HG02938 (cell line): ENCODE measurements around the gene RUVBL2.

Experiments
- ATAC-seq: cut with Tn5 transposase; IDR thresholded peaks from one replicate; pipeline ENCODE4 v1.9.1; 2021; ENCODE audit warnings: mild to moderate bottlenecking, moderate library complexity; ENCODE audit not compliant: unreplicated experiment

RUVBL2 gene

DNA sequence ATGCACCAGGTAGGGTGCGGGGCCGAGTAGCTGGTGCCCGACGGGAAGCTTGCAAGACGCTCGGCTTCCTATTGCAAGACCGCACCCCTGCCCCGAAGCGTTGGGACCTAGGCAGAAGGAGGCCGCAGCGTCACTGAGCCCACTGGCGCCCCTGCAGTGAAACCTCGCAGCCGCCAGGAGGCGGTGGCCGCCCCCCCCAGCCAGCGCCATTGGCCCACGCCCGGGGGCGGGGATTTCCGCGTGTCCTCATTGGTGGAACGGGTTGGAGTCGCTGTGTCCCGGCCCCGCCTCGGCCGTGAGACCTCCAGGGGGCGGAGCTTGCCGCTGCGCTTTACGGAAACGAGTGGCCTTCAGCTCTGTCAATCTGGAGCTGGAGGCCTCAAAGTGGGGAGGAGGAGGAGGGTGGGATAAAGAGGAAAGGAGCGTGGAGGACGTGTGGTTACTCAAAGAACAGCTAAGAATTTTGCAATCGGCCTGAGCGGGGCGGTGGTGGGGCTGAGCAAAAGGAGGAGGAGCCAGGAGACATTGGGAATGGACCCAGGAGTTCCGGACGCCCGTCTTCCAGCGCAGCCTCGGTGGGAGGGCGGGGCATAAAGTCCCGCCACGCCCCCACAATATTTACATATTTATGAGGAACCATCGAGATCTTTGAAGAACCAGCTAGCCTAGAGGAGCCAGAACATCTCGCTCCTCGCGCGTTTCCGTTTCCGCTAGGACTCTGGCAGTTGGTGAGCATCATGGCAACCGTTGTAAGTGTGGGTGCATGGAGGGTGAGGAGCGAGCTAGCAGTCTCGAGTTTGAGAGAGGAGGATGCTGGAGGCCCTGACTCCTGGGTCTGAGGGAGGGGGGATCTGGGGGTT is at the start of gene RUVBL2, which contains the start of gene GYS1:
Gene RUVBL2 (plus strand): TSS at position 713 of the 860 bp plus-strand sequence. CDS start 25 bp downstream, at position 738.
Gene GYS1 (minus strand): TSS at position 135 of the 860 bp plus-strand sequence. CDS start 197 bp downstream, outside the sequence.
- peak; percentile 87 for ATAC-seq

- no peak for ATAC-seq
These were observed 48.3 kb upstream of the RUVBL2 start for GRCh38 chr19:48945415-48945814.

GRCh38 chr19:48945817-48946216 is 47.9 kb upstream of the RUVBL2 start:
- no peak for ATAC-seq

DNA sequence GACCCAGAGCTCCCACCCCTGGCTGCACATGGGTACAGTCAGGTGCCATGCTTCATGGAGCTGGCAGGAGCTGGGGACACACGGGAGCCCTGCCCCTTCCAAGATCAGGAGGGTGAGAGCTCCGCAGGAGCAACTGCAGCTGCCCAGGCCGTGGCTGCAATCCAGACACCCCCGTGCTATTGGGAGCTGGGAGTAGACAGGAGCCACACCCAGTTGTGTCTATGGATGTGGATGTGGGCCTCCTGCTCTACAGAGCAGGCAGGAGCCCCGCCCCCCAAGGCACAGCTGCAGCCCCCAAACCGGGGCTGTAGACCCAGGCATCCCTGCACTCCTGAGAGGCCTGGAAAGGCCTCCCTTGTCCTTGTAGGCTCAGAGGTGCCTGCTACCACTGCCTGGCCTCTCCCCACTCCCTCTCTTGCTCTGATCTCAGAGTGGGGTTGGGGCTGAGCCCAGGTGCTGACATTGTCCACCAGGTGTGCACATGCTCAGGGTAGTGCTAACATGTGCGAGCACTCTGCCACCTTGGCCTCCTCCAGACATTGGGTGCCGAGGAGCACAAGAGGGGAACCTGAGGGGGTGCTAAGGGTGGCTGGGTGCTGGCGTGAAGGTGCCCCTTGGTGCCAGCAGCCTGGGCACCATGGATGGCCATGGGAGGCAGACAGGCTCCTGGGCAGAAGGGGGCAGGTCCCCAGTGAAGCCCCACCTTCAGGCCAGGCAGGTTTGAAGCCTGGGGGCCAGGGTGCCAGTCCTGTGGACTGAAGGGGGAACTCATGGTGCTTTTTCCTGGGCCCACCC is 47.0 kb upstream of the RUVBL2 start:
- no peak for ATAC-seq

DNA sequence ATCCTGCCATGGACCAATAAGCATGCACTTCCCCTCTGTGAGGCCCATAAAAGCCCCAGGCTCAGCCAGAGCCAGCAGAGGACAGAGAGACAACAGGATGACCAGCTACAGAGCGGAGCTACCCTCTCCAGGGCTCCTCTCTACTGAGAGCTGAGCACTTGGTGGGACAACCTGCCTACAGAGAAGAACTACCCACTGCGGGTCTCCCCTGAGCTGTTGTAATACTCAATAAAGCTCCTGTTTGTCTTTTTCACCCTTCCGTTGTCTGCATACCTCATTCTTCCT is 46.5 kb upstream of the RUVBL2 start:
- ATAC-seq, result no peak

GRCh38 chr19:48950159-48950558 is 43.5 kb upstream of the RUVBL2 start:
- no peak for ATAC-seq

GRCh38 chr19:48950830-48951519 is 42.7 kb upstream of the RUVBL2 start:
- ATAC-seq, result no peak

DNA sequence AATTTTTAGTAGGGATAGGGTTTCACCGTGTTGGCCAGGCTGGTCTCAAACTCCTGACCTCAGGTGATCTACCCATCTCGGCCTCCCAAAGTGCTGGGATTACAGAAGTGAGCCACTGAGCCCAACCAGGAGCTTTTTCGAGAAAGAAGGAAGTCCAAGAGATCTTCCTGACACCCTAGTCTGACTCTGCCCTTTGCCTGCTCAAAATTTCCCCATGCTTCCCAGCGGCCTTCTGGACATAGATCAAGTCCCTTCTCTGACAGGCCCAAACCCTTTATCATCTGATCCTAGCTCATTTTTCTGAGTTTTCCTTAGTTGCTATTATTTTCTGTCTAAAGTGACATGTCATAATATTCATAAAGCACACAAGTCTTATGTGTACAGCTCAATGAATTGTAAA is 40.5 kb upstream of the RUVBL2 start:
- no peak for ATAC-seq

- ATAC-seq, result no peak
These were observed 39.6 kb upstream of the RUVBL2 start for GRCh38 chr19:48953990-48954594.

DNA sequence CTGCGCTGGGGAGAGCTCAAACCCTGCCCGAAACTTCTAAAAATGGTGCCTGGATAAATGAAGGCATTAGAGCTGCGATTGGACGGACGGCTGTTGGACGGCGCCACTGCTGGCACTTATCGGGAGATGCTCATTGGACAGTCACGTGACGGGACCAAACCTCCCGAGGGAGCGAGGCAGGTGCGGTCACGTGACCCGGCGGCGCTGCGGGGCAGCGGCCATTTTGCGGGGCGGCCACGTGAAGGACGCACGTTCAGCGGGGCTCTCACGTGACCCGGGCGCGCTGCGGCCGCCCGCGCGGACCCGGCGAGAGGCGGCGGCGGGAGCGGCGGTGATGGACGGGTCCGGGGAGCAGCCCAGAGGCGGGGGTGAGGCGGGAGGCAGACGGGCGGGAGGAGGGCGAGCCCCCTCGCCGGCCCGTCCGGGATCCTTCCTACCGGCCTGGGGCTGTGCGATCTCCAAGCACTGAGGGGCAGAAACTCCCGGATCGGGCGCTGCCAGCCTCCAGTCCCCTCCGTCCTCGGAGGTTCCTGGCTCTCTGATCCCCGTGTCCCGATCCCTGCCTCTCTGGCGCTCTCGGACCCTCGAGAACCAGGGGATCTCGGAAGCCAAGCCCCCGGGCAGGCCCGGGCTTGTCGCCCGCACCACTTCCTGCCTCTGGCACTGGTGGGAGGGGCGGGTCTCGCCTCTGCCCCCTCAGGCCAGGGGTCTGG is 38.9 kb upstream of the RUVBL2 start, which contains the start of gene BAX:
Gene BAX (plus strand): TSS at position 281 of the 713 bp plus-strand sequence. CDS start 54 bp downstream, at position 335.
- ATAC-seq, result peak; percentile 75

DNA sequence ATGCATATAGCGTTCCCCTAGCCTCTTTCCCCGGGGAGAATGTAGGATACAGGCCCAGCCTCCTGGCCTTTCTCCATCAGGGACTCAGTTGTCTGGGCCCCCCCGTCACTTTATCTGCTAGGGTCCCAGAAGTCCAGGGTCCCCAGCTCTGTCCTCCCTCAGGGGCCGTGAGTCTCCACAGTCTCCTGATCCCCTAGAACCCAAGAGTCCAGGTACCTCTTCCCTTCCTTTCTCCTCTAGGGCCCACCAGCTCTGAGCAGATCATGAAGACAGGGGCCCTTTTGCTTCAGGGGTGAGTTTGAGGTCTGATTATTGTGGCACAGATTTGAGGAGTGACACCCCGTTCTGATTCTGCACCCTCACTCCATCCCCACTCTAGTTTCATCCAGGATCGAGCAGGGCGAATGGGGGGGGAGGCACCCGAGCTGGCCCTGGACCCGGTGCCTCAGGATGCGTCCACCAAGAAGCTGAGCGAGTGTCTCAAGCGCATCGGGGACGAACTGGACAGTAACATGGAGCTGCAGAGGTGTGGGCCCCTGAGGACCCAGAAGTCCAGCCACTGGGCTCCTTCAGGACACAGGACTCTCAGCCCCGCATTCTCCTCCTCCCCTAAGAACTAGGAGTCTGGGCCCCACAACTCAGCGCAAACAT is 38.3 kb upstream of the RUVBL2 start:
- no peak for ATAC-seq

DNA sequence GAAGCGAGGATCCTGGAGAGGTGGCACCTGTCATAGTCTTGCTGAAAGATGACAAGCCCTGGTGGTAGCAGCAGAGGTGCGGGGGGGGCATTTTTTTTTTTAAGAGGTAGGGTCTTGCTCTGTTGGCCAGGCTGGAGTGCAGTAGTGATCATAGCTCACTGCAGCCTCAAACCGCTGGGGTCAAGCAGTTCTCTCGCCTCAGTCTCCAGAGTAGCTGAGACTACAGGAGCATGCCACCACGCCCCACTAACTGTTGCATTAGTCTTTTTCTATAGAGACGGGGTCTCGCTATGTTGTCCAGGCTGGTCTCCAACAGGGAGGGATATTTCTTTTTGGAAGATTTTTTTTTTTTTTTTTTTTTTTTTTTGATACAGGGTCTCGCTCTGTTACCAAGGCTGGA is 35.7 kb upstream of the RUVBL2 start:
- ATAC-seq, result no peak

DNA sequence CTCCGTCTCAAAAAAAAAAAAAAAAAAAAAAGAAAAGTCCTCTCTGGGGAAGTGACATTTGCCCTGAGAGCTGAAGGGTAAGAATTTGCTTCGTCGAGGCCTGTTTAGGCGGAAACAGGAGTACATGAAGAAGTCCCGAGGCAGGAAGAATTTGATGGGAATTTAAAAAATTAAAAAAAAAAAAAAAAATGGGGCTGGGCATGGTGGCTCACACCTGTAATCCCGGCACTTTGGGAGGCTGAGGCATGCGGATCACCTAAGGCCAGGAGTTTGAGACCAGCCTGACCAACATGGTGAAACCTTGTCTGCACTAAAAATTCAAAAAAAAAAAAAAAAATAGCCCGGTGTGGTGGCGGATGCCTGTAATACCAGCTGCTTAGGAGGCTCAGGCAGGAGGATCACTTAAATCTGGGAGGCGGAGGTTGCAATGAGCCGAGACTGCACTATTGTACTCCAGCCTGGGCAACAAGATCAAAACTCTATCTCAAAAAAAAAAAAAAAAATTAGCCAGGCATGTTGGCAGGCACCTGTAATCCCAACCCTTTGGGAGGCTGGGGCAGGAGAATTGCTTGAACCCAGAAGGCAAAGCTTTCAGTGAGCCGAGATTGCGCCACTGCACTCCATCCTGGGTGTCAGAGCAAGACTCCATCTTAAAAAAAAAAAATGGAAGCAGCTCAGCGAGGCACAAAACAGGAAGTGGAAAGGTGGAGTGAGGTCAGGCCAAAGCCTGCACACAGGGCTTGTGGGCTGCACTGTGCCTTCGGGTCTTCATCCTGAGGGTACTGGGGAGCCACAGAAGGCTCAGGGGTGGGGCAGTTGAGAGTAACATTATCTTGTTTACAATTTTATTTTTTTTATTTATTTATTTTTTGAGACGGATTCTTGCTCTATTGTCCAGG is 34.1 kb upstream of the RUVBL2 start:
- no peak for ATAC-seq

GRCh38 chr19:48961051-48961649 is 32.5 kb upstream of the RUVBL2 start:
- ATAC-seq, result no peak

- ATAC-seq, result no peak
These were observed 32.0 kb upstream of the RUVBL2 start for GRCh38 chr19:48961673-48962028.

GRCh38 chr19:48962029-48962848 is 31.4 kb upstream of the RUVBL2 start:
- ATAC-seq, result peak; percentile 25

GRCh38 chr19:48962849-48963165 is 30.9 kb upstream of the RUVBL2 start:
- no peak for ATAC-seq
